Measurements from ENCODE around the gene NRARP.

The NRARP gene

DNA sequence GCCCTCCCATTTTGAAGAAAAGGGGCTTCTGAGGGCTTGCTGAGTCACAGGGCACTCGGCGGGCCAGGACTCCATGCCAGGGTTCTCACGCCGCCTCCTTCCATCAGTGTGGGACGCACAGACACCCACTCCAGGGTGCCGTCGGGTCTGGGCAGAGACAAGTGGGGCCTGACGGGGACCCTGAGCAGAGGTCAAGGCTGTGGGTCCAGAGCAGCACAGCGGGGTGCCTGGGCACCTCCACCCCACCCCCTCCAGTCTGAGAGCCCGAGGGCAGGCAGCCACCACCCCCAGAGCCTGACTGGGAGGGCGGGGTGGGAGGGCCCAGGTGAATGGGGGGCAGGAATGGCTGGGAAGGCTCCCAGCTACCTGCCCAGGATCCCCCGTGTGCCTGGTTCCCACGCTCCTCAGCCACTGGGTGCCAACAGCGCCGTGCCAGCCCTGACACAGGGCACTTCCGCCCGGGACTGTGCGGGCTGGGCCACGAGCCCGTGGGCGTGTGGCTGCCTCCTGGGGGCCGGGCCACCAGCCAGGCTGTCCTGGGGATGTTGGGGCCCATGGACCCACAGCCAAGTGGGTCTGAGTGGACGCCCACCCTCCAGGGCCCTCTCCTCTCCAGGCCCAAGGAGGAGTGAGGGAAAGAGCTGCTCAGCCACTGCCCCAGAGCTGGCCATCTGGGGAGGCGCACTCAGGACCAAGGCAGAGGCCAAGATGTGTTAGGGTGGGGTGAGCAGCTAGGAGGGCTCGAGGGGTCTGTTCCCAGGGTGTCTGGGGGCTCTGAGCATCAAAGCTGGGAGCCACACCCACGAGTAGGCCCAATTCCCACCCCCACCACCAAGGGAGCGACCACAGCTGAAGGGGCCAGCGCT, 10.1 kb upstream of the NRARP start:
- FAIRE-seq (no peak), DNase-seq (ENCODE audit: extremely low spot score, insufficient read length, low read depth) (no peak)

DNA sequence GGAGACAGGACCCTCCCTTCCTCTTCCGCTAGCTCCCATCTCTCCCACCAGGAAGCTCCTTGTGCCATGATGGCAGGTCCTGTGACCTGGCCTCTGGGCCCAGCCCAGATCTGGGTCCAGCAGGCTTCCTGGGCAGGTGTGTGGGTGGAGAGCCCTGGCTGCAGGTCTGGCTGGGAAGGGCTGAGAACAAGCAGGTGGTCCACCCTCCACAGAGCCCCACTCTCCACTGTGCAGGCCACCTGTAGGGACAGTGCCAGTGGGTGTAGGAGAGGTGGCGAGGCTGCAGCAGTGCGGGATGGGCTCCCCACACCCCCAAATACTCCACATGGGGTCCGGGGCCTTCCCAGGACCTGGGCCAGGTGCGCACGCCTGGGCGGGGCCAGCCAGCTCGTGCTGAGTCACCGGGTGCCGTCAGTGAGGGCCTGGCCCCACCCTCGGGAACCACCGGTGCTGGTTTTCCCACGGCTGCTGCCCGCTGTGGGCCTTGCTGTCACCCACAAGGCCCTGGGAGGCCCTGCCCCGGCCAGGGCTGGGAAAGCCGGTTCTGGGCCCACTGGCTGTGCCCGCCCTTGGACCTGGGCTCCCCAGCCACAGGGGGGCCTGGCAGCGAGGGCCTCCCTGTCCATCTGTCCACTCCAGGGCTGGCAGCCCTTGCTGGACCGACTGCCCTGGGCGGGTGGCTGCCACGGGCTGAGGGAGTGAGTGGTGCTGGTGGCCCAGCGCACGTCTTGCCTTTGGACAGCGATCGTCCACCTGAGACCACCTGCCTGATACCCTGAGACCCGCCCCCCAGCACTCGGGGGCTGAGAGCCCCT, 9.3 kb upstream of the NRARP start:
- FAIRE-seq (no peak), DNase-seq (ENCODE audit: extremely low spot score, insufficient read length, low read depth) (no peak)

DNA sequence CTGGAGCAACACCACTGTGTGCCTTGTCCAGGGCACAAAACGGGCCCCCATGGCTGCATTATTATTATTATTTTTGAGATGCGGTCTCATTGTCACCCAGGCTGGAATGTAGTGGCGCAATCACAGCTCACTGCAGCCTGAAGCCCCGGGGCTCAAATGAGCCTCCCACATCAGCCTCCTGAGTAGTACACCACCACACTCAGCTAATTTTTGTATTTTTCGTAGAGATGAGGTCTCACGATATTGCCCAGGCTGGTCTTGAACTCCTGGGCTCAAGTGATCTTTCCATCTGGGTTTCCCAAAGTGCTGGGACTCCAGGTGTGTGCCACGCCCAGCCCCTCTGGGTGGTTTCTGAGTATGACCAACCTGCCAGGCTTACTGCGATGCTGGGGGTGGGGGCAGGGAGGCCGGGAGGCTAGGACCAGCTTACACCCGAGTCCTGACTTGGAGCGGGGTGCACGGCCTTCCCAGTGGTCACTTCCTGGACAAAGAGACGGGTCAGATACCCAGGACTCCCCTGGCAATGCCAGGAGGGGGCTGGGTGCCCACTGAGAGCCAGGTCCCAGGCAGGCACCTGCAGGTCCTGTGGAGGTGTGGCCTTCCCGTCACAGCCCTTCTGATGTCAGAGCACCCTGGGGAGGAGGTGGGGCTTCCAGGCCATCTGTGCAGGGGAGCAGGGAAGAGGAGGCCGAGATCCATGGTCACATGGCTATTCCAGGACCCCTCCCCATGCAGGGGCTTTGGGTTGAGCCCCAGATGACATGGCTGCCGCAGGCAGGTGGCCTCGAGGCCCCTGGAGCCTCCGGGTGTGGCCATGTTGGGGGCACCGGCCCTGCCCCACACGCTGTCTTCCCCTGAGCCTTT, 8.3 kb upstream of the NRARP start:
- DNase-seq (ENCODE audit: extremely low spot score, insufficient read length, low read depth), result no peak
- no peak for FAIRE-seq

DNA sequence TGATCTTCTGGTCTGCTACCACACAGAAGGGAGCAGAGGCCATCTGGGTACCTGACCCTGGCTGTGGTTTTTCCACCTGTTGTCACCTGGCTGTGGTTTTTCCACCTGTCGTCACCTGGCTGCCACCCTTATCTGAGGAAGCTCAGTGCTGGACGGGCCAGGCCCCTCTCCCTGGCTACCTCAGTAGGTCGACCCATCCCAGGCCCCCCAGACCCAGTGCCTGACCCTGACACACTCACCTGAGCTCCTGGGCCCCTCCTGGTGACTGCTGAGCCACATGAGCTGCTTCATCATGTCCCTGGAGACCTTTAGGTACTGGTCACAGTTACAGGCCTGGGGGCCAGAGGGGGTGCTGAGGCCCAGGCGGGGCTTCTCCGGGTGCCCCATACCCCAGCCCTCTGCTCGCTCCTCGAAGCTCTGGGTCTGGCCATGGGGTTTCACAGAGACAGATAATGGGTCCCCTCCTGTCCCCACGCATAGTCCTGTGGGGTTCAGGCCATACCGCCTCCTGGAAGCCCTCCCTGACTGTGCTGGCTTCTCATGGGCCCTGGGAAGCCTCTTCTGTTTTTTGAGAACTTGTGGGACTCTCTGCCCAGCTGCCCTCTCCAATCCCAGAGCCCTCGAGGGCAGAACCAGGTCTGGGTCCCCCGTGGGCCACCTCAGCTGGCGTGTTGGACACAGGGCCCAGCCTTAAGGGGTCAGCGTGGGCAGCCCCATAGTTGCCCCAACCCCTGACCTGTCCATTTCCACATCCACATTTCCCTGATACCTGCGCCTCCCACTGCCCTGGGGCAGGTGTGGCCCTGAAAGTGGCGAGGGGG, 7.5 kb upstream of the NRARP start:
- FAIRE-seq, result no peak
- DNase-seq (ENCODE audit: extremely low spot score, insufficient read length, low read depth), result no peak

DNA sequence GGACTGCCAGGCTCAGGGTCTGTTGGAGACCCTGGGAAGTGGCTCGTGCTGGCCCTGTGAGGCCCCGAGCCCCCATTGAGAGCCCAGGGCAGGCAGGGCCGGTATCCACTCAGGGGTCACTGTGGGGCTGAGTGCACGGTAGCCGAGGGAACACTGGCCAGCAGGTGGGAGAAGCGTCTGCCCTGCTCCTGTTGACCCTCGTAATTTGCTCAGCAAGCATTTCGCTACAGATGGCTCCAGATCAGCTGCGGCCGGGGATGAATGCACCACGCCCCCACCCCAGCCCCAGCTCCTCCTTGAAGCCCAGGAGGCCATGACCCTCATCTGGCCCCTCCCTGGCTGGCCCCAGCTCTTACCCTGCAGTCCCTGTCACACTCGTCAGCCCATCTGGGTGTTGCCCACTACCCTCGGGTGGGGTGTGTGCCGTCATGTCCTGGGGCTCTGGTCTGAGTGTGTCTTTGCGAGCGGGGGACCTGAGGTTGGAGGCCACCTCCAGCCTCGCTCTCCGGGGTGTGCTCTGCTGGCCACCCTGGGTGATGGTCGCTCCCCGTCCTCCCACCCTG, 6.1 kb upstream of the NRARP start:
- FAIRE-seq (no peak), DNase-seq (ENCODE audit: extremely low spot score, insufficient read length, low read depth) (no peak)

DNA sequence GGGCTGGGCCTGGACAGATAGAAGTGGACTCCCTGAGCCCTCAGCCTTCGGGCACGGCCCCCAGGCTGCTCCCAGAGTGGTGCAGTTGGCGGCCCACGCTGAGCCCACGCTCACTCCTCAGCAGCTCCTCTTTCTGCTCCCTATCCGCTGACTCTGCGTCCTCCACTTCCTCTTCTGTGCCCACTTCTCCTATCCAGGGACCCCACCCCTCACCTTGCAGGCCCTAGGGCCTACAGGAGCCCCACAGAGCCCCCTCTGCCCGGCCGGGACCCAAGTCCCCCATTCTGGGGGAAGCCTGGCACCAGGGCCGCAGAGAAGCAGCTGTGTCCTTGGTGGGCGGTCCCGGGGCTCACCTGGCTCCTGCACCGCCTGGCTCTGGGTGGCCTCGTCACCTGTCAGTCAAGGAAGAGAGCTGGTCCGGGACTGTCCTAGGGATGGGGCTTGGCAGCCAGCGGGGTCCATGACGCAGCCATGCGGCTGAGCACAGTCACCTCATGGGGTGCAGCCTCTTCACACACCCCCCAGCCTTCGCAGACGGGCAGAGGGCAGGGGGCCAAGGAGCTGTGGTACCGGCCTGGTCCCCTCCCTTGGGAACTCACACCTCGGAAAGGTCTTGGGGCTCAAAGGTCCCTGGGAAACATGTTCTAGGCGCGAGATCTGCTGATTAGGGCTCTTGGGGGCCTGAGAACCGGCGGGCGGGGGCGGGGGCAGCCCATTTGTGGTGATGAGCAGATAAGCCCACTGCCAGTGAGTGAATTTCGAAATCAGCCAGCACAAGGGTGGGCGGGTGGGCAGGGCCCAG, 5.4 kb upstream of the NRARP start:
- DNase-seq (ENCODE audit: extremely low spot score, insufficient read length, low read depth), result no peak
- FAIRE-seq, result no peak

DNA sequence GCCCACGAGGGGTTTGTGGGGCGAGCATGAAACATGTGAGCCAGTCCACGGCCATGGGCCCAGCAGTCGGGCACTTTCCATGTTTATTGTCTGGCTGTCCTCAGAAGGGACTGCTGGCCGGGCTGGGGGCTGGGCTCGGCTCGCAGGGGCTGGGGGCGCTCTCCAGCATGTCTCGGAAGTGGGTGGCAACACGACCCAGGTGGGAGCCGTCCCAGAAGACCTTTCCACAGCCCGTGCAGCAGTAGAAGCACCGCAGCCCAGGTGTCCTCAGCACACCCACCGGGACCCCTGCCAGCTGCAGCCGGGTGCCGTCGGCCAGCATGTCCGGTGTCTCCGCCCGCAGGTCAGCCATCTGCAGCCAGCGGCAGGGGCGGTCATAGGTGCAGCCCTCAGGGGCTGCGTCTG, 4.8 kb upstream of the NRARP start:
- DNase-seq (ENCODE audit: extremely low spot score, insufficient read length, low read depth) (no peak), FAIRE-seq (no peak)

DNA sequence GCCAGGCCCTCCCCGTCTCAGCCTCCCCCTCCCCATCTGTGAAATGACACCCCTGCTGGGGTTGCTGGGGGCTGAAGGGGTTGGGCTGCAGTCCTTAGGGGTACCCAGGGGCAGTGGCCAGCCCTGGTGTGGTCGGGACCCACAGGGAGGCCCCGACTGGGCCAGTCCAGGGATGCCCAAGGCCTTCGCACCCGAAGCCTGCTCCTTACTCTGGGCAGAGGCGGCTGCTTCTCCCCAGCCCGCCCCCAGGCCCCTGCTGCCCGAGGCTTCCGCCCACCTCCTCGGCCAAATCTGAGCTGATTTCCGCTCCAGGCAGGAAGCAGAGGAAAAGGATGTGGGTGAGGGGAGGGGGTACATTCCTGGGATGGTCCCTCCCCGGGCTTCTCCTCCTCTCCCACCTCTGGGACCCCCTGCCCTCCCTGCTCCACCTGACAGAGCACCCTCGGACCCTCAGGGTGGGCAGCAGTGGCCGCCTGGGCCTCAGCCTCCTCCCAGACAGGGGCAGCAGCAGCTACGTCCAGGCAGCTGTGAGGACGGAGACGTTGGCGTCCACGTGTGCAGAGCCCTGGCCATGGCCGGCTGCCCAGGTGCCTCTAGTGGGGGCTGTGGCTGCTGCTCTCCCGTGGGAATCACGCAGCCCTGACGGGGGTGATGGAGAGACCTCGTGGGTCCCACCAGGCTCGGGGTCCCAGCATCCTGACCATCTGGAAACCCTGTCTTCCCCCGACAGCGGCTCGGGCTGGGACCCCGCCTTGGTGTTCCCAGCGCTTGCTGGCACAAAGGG, 4.2 kb upstream of the NRARP start:
- no peak for DNase-seq (ENCODE audit: extremely low spot score, insufficient read length, low read depth)
- FAIRE-seq, result no peak

DNA sequence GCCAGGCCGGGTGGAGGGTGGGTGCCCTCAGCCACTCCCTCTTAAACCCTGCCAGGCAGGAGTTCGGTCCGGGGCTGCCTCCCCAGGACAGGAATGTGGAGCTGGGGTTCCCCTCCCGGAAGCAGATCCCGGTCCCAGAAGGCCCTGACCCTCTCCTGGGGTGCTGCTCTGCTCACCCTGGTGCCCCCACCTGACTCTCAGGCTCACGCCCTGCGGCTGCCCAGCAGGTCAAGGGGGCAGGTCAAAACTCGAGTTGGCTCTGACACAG, 3.7 kb upstream of the NRARP start:
- no peak for FAIRE-seq

DNA sequence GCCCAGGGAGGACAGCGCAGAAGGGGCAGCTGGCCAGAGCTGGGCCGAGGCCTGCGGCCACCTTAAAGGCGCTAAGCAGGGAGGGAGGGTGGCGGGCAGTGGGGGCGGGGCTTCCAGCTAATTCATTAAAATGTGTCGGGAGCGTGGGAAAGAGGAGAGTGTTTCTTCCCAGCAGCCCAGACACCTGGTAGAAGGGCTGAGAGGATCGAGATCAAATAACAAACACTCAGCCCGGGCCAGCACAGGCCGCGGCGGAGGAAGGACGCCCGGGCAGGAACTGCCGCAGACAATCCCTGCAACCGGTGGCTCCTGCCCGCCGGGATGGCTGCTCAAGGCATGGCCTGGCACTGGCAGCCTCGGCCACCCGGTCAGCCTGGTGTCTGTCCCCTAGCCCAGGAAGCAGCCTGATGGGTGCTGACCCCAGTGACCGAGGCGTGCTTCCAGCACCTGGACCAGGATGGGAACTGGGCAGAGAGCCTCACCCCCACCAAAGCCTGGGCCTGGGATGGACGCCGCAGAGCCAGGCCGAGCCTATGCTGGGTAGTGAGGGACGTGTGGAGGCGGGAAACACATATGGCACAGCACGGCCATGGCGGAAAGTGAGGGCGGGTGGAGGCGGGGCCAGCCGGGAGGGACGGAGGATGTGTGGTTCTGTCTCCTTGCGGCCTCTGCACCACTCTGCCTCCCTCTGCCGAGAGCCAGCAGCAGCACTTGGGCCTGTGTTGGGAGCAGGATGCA, 3.2 kb upstream of the NRARP start:
- FAIRE-seq (peak; percentile 76), DNase-seq (ENCODE audit: extremely low spot score, insufficient read length, low read depth) (no peak)

More for the DNA sequence above, 3.7 kb upstream of the NRARP start:
- DNase-seq (ENCODE audit: extremely low spot score, insufficient read length, low read depth), result no peak

DNA sequence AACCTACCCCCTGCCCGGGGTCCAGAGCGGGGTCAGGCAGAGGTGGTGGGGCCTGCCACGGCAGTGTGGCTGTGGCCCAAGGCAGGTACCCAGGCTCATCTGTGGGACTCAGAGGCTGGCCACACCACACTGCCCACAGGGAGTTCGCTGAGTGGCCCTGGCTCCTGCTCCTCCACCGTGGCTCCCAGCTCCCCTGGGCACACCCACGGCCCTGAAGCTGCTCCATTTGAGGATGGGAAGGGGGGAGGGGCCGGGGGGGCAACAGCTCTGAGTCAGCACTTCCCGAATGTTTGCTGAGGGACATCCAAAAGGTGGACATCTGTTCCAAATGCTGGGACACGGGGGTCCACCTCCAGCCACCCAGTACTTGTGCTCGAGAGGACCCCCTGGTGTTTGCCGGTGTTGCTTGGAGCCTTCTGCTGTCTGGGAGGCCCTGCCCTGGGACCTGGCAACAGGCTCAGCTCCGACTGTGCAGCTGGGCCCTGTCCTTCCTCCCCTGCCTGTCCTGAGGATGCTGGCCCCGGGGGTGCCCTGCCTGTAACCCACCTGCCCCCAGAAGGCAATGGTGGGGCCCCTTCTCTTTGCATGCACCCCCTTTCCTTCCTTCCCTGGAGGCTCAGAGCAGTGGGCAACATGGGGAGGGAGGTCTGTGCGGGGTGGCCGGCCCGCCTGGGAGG, 2.5 kb upstream of the NRARP start:
- DNase-seq (ENCODE audit: extremely low spot score, insufficient read length, low read depth) (no peak), FAIRE-seq (no peak)

DNA sequence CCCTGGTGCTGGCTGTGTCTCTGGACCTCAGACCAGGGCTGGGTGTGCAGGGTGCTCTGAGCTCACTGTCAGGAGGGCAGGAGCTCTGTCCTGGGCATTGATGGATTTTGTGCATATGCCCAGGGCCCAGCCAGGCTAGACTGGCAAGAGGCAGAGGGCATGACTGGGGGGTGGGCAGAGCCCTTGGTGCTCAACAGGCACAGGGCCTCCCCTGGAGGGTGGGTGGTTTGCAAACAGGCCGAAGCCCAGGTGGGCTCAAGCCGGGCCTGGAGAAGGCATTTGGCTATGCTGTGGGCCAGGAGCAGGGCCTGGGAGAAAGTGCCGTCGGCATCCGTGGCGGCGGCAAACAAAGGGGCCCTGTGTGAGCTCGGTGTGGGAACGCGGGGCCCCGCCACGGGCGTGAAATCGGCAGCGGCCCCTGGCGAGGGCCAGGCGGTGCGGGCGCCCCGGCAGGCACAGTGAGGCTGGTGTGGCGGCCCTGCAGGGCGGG, 1.9 kb upstream of the NRARP start:
- DNase-seq (ENCODE audit: extremely low spot score, insufficient read length, low read depth) (no peak), FAIRE-seq (no peak)

DNA sequence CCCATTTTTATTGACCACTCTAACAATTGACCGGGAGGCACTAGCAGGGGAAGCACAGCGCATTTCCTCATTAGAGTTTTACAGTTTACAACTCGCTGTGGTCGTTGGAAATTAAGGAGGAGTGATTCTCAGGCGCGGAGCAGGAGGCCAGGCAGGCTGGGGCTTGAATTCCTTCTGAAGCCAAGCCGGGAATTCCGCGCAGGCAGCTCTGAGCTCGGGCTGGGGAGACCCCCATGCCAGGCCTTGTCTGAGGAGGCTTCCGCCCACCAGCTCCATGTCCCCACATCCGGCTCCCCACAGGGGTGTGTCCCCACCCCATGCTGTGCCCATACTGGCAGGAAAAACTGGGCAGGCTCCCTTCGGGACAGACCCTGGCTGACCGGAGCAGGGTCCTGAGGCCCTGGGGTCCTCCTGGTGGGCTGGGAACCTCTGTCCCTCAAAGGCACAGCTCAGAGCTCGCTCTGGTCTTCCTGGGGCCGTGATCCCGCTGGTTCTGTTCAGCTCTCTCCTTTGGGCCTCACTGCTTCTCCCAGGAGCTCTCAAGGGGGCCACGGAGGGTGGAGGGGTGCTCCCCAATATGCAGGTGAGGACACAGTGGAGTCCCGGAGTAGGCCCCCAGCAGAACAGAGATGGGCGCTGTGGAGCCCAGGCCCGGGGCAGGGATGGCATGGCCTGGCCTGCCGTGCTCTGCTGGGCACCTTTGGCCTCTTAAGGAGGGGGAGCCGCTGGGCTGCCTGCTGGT, 1.3 kb upstream of the NRARP start:
- FAIRE-seq, result no peak

DNA sequence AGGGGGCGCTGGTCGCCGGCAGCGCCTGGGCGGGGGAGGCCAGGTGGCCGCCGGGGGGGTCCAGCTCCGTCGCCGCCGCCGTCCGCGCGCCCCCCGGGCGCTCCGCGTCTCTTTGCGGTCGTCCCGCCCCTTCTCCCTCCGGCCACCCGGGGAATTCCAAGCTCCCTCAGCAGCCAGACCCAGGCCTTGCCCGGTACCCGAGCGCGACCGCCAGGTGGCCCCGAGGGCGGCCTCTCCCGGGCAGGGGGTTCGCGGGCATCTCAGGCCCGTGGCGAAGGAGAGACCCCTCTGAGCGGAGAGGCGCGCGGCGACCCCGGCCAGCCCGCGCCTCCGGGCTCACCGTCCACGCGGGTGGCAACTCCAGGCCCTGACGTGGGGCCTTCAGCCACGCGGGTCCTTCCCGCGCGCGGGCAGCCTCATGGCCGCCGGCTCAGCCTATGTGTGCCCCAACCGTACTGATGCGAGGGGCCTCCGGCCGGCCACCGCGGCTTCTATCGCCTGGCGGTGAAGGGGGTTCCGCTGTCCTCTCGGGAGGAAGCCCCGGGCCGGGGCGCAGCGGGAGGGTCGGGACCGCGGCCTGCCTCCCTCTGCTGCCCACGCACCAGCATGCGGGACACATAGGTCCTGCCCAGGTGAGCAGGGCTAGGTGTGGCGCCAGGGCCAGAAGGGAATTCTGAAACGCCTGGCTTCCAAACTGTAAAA, 529 bp upstream of the NRARP start:
- no peak for DNase-seq (ENCODE audit: extremely low spot score, insufficient read length, low read depth)
- no peak for FAIRE-seq

More for the DNA sequence above, 1.3 kb upstream of the NRARP start:
- DNase-seq (ENCODE audit: extremely low spot score, insufficient read length, low read depth), result no peak
